LHCN-M2 (cell line): ENCODE results near the gene RAI2. TPM values are rescaled to one million over a fixed set of nuclear protein-coding genes. Genes with fewer than 3 reads are reported as not detected.

Experiments used
- DNase-seq: peaks from one replicate; pipeline ENCODE4 v3.0.0-alpha.2; 2012; ENCODE audit warnings: low read depth
- polyA plus RNA-seq: library from polyadenylated mRNA; unstranded; fragments of >200 nt; gene quantifications from one replicate; pipeline ENCODE4 v1.2.1, GENCODE V29; 2012; ENCODE audit warnings: missing spikeins
- total RNA-seq: library from RNA; depleted of rRNA; stranded (reverse); fragments of >200 nt; gene quantifications from 2 replicates; pipeline ENCODE4 v1.2.3, GENCODE V29; 2014; rRNA removed

The RAI2 gene
- 0.11 TPM in 1 of 2 replicates, not detected in the other for total RNA-seq
- 0.18 TPM for polyA plus RNA-seq

- DNase-seq, result no peak
Observed at GRCh38 chrX:17860811-17861488, at the start of gene RAI2. Gene RAI2 (minus strand): TSS chrX:17861298. CDS start chrX:17802010, 59,288 bp downstream.

GRCh38 chrX:17888421-17888820 is 27.3 kb upstream of the RAI2 start:
- DNase-seq, result no peak

GRCh38 chrX:17882680-17883079 is 21.6 kb upstream of the RAI2 start:
- no peak for DNase-seq

GRCh38 chrX:17878028-17878670 is 17.1 kb upstream of the RAI2 start:
- no peak for DNase-seq

GRCh38 chrX:17876135-17876534 is 15.0 kb upstream of the RAI2 start:
- DNase-seq, result no peak

GRCh38 chrX:17869580-17869979 is 8.5 kb upstream of the RAI2 start:
- no peak for DNase-seq

- DNase-seq, result no peak
Observed at GRCh38 chrX:17861489-17862011, 452 bp upstream of the RAI2 start.

- DNase-seq, result no peak
Observed at GRCh38 chrX:17860179-17860780, 818 bp downstream of the RAI2 start.

GRCh38 chrX:17859609-17860178 is 1.4 kb downstream of the RAI2 start:
- no peak for DNase-seq

- DNase-seq, result no peak
Observed at GRCh38 chrX:17854531-17854930, 6.6 kb downstream of the RAI2 start.

GRCh38 chrX:17854069-17854468 is 7.0 kb downstream of the RAI2 start:
- DNase-seq, result no peak

- DNase-seq, result no peak
Observed at GRCh38 chrX:17851874-17852273, 9.2 kb downstream of the RAI2 start.

- no peak for DNase-seq
Observed at GRCh38 chrX:17848545-17849265, 12.4 kb downstream of the RAI2 start.

GRCh38 chrX:17846045-17846444 is 15.1 kb downstream of the RAI2 start:
- no peak for DNase-seq

GRCh38 chrX:17844236-17844635 is 16.9 kb downstream of the RAI2 start:
- no peak for DNase-seq

- no peak for DNase-seq
Observed at GRCh38 chrX:17842769-17843525, 18.2 kb downstream of the RAI2 start.

- no peak for DNase-seq
Observed at GRCh38 chrX:17839269-17839668, 21.8 kb downstream of the RAI2 start.

- peak; percentile 16 for DNase-seq
Observed at GRCh38 chrX:17836830-17837229, 24.3 kb downstream of the RAI2 start.

- no peak for DNase-seq
Observed at GRCh38 chrX:17833954-17834353, 27.1 kb downstream of the RAI2 start.

- DNase-seq, result no peak
Observed at GRCh38 chrX:17831255-17831654, 29.8 kb downstream of the RAI2 start.

- DNase-seq, result no peak
Observed at GRCh38 chrX:17830211-17830610, 30.9 kb downstream of the RAI2 start.
